ENCODE data around the gene PLEKHG3. TPM values are rescaled to one million over a fixed set of nuclear protein-coding genes. Genes with fewer than 3 reads are reported as not detected.
A peak's percentile ranks its signal among the peaks of the same experiment; 100 is the strongest.

PLEKHG3 gene
- total and polyA plus RNA-seq, 12 donors, result 2.7 to 11.7 (median 8.9) TPM

DNA sequence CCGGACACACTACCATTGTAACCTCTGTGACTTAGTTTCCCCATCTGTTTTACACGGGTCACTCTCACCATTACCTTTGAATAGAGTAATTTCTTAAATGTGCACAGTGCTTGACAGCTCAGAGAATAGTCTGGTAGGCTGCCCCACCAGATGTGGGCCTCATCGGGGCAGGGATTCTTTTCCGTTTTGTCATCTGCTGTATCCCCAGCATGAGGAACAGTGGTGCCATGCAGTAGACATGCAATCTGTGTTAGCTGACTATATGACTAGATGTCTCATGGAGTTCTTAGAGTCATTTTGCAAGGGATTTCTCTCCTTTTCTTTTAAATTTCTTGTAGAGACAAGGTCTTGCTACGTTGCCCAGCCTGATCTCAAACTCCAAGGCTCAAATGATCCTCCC lies 44.9 kb upstream of the PLEKHG3 start:
- Histone ChIP-seq H3K9me3 (replicated peaks in 1 of 3) (no peaks in the 10 kb centered on the region), H3K36me3 (replicated peaks in 1 of 2) (no peaks in the 10 kb centered on the region), H3K27ac (no peak overlapping the region), H3K27me3 (no peaks in the 10 kb centered on the region), H3K4me3 (no peak overlapping the region), H3K4me1 (replicated peaks in 1 of 2) (no peaks in the 10 kb centered on the region)
- WGBS, 4 donors, result 76 to 86% (median 82%) methylated on average over 5 of the region's 5 CpGs
- no peak for DNase-seq
- intact Hi-C loops (cut with DNase I), result no loop called here
- no peak for TF ChIP-seq POLR2A (IDR thresholded peaks at IDR 0.05)
- TF ChIP-seq, protein P1, sequence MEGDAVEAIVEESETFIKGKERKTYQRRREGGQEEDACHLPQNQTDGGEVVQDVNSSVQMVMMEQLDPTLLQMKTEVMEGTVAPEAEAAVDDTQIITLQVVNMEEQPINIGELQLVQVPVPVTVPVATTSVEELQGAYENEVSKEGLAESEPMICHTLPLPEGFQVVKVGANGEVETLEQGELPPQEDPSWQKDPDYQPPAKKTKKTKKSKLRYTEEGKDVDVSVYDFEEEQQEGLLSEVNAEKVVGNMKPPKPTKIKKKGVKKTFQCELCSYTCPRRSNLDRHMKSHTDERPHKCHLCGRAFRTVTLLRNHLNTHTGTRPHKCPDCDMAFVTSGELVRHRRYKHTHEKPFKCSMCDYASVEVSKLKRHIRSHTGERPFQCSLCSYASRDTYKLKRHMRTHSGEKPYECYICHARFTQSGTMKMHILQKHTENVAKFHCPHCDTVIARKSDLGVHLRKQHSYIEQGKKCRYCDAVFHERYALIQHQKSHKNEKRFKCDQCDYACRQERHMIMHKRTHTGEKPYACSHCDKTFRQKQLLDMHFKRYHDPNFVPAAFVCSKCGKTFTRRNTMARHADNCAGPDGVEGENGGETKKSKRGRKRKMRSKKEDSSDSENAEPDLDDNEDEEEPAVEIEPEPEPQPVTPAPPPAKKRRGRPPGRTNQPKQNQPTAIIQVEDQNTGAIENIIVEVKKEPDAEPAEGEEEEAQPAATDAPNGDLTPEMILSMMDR (IDR thresholded peaks at IDR 0.05), result no peak

DNA sequence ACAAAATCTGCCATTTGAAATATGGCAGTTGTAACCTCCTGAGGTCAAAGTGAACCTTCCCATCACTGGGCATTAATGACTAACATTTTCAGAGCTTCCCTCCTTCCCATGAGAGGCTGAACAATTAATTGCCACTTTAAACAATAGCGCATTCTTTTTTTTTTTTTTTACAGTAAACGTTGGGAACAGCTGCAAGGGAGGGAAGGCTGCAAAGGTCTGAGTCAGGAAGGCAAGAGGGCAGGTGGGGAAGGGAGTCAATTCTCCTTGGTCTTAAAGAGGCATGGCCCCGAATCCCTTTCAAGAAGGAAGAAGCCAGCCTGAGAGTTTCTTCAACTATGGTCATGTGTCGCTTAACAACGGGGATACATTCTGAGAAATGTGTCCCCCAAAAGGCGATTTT lies 41.0 kb upstream of the PLEKHG3 start:
- Histone ChIP-seq H3K27me3 (no peaks in the 10 kb centered on the region), H3K36me3 (replicated peaks in 1 of 2) (no peaks in the 10 kb centered on the region), H3K9me3 (replicated peaks in 1 of 3) (no peaks in the 10 kb centered on the region), H3K4me3 (no peak overlapping the region), H3K27ac (no peak overlapping the region), H3K4me1 (replicated peaks in 1 of 2) (no peaks in the 10 kb centered on the region)
- TF ChIP-seq, protein P1 (IDR thresholded peaks at IDR 0.05), result no peak
- TF ChIP-seq POLR2A (IDR thresholded peaks at IDR 0.05), result no peak
- 64 to 84% (median 77%) methylated on average over 6 of the region's 6 CpGs for WGBS, 4 donors
- intact Hi-C loops (cut with DNase I), result no loop called here
- DNase-seq, result no peak

GRCh38 chr14:64671591-64671990 lies 32.6 kb upstream of the PLEKHG3 start:
- 11 to 17% (median 13%) methylated on average over 3 of the region's 3 CpGs for WGBS, 4 donors
- DNase-seq, result no peak
- no peak overlapping the region for H3K27ac ChIP-seq
- H3K4me3 ChIP-seq, result no peak overlapping the region
- no peaks in the 10 kb centered on the region for H3K4me1 ChIP-seq (replicated peaks in 1 of 2)
- no peaks in the 10 kb centered on the region for H3K36me3 ChIP-seq (replicated peaks in 1 of 2)
- no peak for TF ChIP-seq POLR2A (IDR thresholded peaks at IDR 0.05)
- TF ChIP-seq, protein P1 (IDR thresholded peaks at IDR 0.05), result peak; percentile 53 to 78 (median 72)
- H3K9me3 ChIP-seq (replicated peaks in 1 of 3), result no peaks in the 10 kb centered on the region
- intact Hi-C loops (cut with DNase I), result loop anchor here in 1 of 2 donors (5.0 kb wide), 2 partner anchors 96 to 221 kb away; no protein-coding TSS in a partner anchor
- no peaks in the 10 kb centered on the region for H3K27me3 ChIP-seq

GRCh38 chr14:64673316-64673715 lies 30.9 kb upstream of the PLEKHG3 start:
- Histone ChIP-seq H3K9me3 (replicated peaks in 1 of 3) (no peaks in the 10 kb centered on the region), H3K27ac (no peak overlapping the region), H3K4me1 (replicated peaks in 1 of 2) (no peaks in the 10 kb centered on the region), H3K27me3 (no peaks in the 10 kb centered on the region), H3K36me3 (replicated peaks in 1 of 2) (no peaks in the 10 kb centered on the region), H3K4me3 (no peak overlapping the region)
- intact Hi-C loops (cut with DNase I), result loop anchor here in 1 of 2 donors (5.0 kb wide), 2 partner anchors 94 to 219 kb away; no protein-coding TSS in a partner anchor
- TF ChIP-seq POLR2A (IDR thresholded peaks at IDR 0.05), result no peak
- TF ChIP-seq, protein P1 (IDR thresholded peaks at IDR 0.05), result no peak
- no peak for DNase-seq
- 80 to 89% (median 84%) methylated on average over 8 of the region's 8 CpGs for WGBS, 4 donors
